Left colon (tissue), 2 donors: ENCODE results near the gene FKBP4. TPM values are rescaled to one million over a fixed set of nuclear protein-coding genes. Genes with fewer than 3 reads are reported as not detected.
"Not testable (repeated sequence)": the region's sequence is repeated elsewhere in the genome, so short reads cannot be mapped to it uniquely, and the experiment has no call there.

Source experiments
- ATAC-seq: fragments of 200-7000 bp; cut with Tn5 transposase; one replicate; pipeline ENCODE4 v1.9.1; 2020; ENCODE audit warnings: mild to moderate bottlenecking, moderate library complexity
- DNase-seq, 2 donors: peaks; one replicate each; pipeline ENCODE4 v3.0.0-alpha.2; 2020
- intact Hi-C, 2 donors: fragments of 100-400 bp; cut with DNase I in 1 of 2; cut with micrococcal nuclease in 1 of 2; formaldehyde crosslinking; loops; one replicate each; pipeline versions ENCODE4 v1.11.2 to v1.14.0; 2022; cut with DNase I, micrococcal nuclease
- long read RNA-seq: library from polyadenylated mRNA; unstranded; transcript quantifications from one replicate; pipeline ENCODE4 v2.0.0, GENCODE V29; 2021
- total RNA-seq, 2 donors: library from RNA; stranded (reverse); fragmentation: NEBNext Ultra II Directional; extraction: Animal tissue kit (Norgen Biotek cat#: 25700); gene quantifications; one replicate each; pipeline ENCODE4 v1.2.1, GENCODE V29; 2021
- donor health status: DM: no; HTN: no; CAD: no.
- donor health status: DM: yes; HTN: yes; CAD: no.

FKBP4 gene
- total RNA-seq: 10 to 100 TPM; 66.3 to 67.9 TPM
- long read RNA-seq, transcript FKBP4-201 (10 exons, 3,732 nt): major isoform, 58 of 86 reads
- long read RNA-seq, partial matches to known transcripts: 24 of 86 reads
- long read RNA-seq, other reads (novel, unspliced or antisense): 4 of 86 reads

GRCh38 chr12:2794736-2795289, at the start of gene FKBP4:
TSS of gene FKBP4 (plus strand) at chr12:2794970. CDS start at chr12:2795140, 170 bp downstream.
- intact Hi-C loops: no loop called here
- DNase-seq (peak; percentile 94 to 96), ATAC-seq (peak; percentile 90)

- intact Hi-C loops: no loop called here
- ATAC-seq: no peak
Observed at GRCh38 chr12:2745655-2746054, 49.1 kb upstream of the FKBP4 start.

GRCh38 chr12:2749580-2749979, 45.2 kb upstream of the FKBP4 start:
- no peak for DNase-seq
- intact Hi-C loops: no loop called here
- no peak for ATAC-seq

More at GRCh38 chr12:2745655-2746054, 49.1 kb upstream of the FKBP4 start:
- no peak for DNase-seq

- intact Hi-C loops: no loop called here
- DNase-seq (no peak), ATAC-seq (no peak)
Observed at GRCh38 chr12:2750185-2750584, 44.6 kb upstream of the FKBP4 start.

GRCh38 chr12:2751230-2751629, 43.5 kb upstream of the FKBP4 start:
- no peak for ATAC-seq
- no peak for DNase-seq
- intact Hi-C loops: no loop called here

GRCh38 chr12:2751686-2752085, 43.1 kb upstream of the FKBP4 start:
- ATAC-seq (no peak), DNase-seq (no peak)

GRCh38 chr12:2752676-2753371, 41.9 kb upstream of the FKBP4 start:
- intact Hi-C loops: no loop called here
- DNase-seq: peak; percentile 52 to 87
- peak; percentile 100 for ATAC-seq

More at GRCh38 chr12:2751686-2752085, 43.1 kb upstream of the FKBP4 start:
- intact Hi-C loops: no loop called here

- DNase-seq: no peak
- intact Hi-C loops: no loop called here
- ATAC-seq: no peak
Observed at GRCh38 chr12:2753536-2753935, 41.2 kb upstream of the FKBP4 start.

GRCh38 chr12:2754208-2754607, 40.6 kb upstream of the FKBP4 start:
- intact Hi-C loops: no loop called here
- ATAC-seq (no peak), DNase-seq (no peak)

GRCh38 chr12:2756756-2757155, 38.0 kb upstream of the FKBP4 start:
- intact Hi-C loops: no loop called here
- ATAC-seq (no peak), DNase-seq (no peak)

GRCh38 chr12:2759733-2760132, 35.0 kb upstream of the FKBP4 start:
- no peak for DNase-seq
- intact Hi-C loops: no loop called here
- ATAC-seq: no peak

GRCh38 chr12:2764398-2764797, 30.4 kb upstream of the FKBP4 start:
- intact Hi-C loops: no loop called here
- DNase-seq (no peak), ATAC-seq (peak; percentile 87)

GRCh38 chr12:2765052-2765451, 29.7 kb upstream of the FKBP4 start:
- DNase-seq: no peak
- peak; percentile 60 for ATAC-seq
- intact Hi-C loops: no loop called here

GRCh38 chr12:2765608-2766007, 29.2 kb upstream of the FKBP4 start:
- intact Hi-C loops: no loop called here
- ATAC-seq (no peak), DNase-seq (no peak)

- intact Hi-C loops: no loop called here
- DNase-seq (no peak), ATAC-seq (no peak)
Observed at GRCh38 chr12:2768224-2768961, 26.4 kb upstream of the FKBP4 start.

GRCh38 chr12:2769866-2770533, 24.8 kb upstream of the FKBP4 start:
- intact Hi-C loops: no loop called here
- ATAC-seq (peak; percentile 92), DNase-seq (peak; percentile 77 to 84)

GRCh38 chr12:2770544-2770943, 24.2 kb upstream of the FKBP4 start:
- ATAC-seq, intact Hi-C loops, DNase-seq: not testable (repeated sequence)

- DNase-seq (no peak), ATAC-seq (no peak)
- intact Hi-C loops: no loop called here
Observed at GRCh38 chr12:2772370-2772769, 22.4 kb upstream of the FKBP4 start.

GRCh38 chr12:2773199-2773875, 21.4 kb upstream of the FKBP4 start:
- ATAC-seq: no peak
- intact Hi-C loops: no loop called here

More at GRCh38 chr12:2773199-2773875, 21.4 kb upstream of the FKBP4 start:
- DNase-seq: no peak
